AG04450 (cell line): ENCODE results near the gene SESTD1. TPM values are rescaled to one million over a fixed set of nuclear protein-coding genes. Genes with fewer than 3 reads are reported as not detected.

ENCODE experiments used
- CTCF ChIA-PET: fragments of 300-600, 350-600 bp; formaldehyde crosslinking; extraction: SDS; loops from one replicate; lab custom pipeline; 2022; ENCODE audit warnings: antibody characterized with exemption, inconsistent platforms; lab: Charles Lee
- POLR2A ChIA-PET: fragments of 350-600 bp; formaldehyde crosslinking; extraction: SDS; loops from one replicate; lab custom pipeline; 2021; ENCODE audit warnings: antibody characterized with exemption, inconsistent platforms; lab: Yijun Ruan, JAX
- DNase-seq: peaks from one replicate; pipeline ENCODE4 v3.0.0-alpha.2; 2011; ENCODE audit warnings: low read depth, low spot score
- H3K27ac ChIP-seq: one replicate; pipeline ENCODE4 v1.5.1; 2012; ENCODE audit warnings: low read depth, low read length, control low read depth
- H3K27me3 ChIP-seq: one replicate; pipeline ENCODE4 v1.6.0; 2012; ENCODE audit warnings: low read length; ENCODE audit not compliant: control insufficient read depth, insufficient read depth
- H3K4me3 ChIP-seq: 2 replicates; pipeline ENCODE4 v1.5.1; 2011; ENCODE audit warnings: mild to moderate bottlenecking, low read depth, low read length, control low read depth
- H3K9me3 ChIP-seq: 2 replicates; pipeline ENCODE4 v1.5.1; 2012; ENCODE audit warnings: low read length; ENCODE audit not compliant: control insufficient read depth, insufficient read depth
- CTCF ChIP-seq: IDR thresholded peaks from 2 replicates; pipeline ENCODE4 v1.5.1; 2011; ENCODE audit warnings: low read depth, low read length, control low read depth, inconsistent platforms
- polyA plus RNA-seq: library from polyadenylated mRNA; depleted of rRNA; stranded (reverse); fragments of >200 nt; gene quantifications from 2 replicates; pipeline ENCODE4 v1.2.3, GENCODE V29; 2011

SESTD1 gene
- polyA plus RNA-seq, 1 experiment: 24.3 TPM

GRCh38 chr2:179071810-179072355 is 192.7 kb downstream of the SESTD1 start:
- 0 out of 2 replicates have a peak, but pooled peaks cover 1% of the 10 kb centered on the region for H3K9me3 ChIP-seq
- H3K4me3 ChIP-seq: no peak overlapping the region
- no peak for DNase-seq
- no peak overlapping the region for H3K27ac ChIP-seq
- POLR2A ChIA-PET: no interaction called here
- no peaks in the 10 kb centered on the region for H3K27me3 ChIP-seq
- TF ChIP-seq CTCF: no peak
- CTCF ChIA-PET: interaction anchor here (0.7 kb wide), 1 partner anchor 371 kb away, joined by 9 read pairs; no protein-coding TSS in a partner anchor

- no peak for DNase-seq
- Histone ChIP-seq H3K4me3 (no peak overlapping the region), H3K27me3 (no peaks in the 10 kb centered on the region)
Observed at GRCh38 chr2:179070895-179071294, 193.7 kb downstream of the SESTD1 start.

GRCh38 chr2:179069685-179070084 is 194.9 kb downstream of the SESTD1 start:
- H3K27me3 ChIP-seq: no peaks in the 10 kb centered on the region
- peaks cover 4% of the 10 kb centered on the region; the same call in 1 of the 2 replicates for H3K9me3 ChIP-seq
- no peak overlapping the region for H3K27ac ChIP-seq
- no peak for TF ChIP-seq CTCF
- ChIA-PET CTCF (no interaction called here), POLR2A (no interaction called here)
- no peak overlapping the region for H3K4me3 ChIP-seq
- no peak for DNase-seq

More at GRCh38 chr2:179070895-179071294, 193.7 kb downstream of the SESTD1 start:
- Histone ChIP-seq H3K27ac (no peak overlapping the region), H3K9me3 (peaks cover 4% of the 10 kb centered on the region; the same call in 1 of the 2 replicates)
- no peak for TF ChIP-seq CTCF
- POLR2A ChIA-PET: no interaction called here
- CTCF ChIA-PET: no interaction called here

DNA sequence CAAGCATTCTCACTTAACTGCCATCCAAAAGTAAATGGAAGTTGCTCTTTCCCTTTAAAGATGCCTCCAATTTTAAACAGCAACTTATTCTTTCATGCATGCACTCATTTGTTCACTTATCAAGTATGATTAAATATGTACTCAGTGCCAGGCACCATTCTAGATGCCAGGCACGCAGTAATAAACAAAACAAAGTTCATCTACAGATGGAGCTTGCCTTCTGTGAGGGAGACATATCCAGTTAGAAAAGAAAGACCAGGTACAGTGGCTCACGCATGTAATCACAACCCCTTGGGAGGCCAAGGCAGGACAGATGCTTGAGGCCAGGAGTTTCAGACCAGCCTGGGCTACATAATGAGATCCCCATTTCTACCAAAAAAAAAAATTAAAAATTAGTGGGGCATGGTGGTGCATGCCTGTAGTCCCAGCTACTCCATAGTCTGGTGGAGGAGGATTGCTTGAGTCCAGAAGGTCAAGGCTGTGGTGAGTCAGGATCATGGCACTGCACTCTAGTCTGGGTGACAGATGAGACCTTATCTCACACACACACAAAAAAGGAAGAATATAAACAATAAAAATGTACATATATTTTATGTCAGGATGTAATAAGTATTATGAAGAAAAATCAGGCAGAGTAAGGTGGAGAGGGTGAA is 195.5 kb downstream of the SESTD1 start:
- ChIA-PET CTCF (no interaction called here), POLR2A (no interaction called here)
- Histone ChIP-seq H3K27ac (no peak overlapping the region), H3K4me3 (no peak overlapping the region), H3K27me3 (no peaks in the 10 kb centered on the region), H3K9me3 (peaks cover 4% of the 10 kb centered on the region; the same call in 1 of the 2 replicates)
- no peak for TF ChIP-seq CTCF
- DNase-seq: no peak

DNA sequence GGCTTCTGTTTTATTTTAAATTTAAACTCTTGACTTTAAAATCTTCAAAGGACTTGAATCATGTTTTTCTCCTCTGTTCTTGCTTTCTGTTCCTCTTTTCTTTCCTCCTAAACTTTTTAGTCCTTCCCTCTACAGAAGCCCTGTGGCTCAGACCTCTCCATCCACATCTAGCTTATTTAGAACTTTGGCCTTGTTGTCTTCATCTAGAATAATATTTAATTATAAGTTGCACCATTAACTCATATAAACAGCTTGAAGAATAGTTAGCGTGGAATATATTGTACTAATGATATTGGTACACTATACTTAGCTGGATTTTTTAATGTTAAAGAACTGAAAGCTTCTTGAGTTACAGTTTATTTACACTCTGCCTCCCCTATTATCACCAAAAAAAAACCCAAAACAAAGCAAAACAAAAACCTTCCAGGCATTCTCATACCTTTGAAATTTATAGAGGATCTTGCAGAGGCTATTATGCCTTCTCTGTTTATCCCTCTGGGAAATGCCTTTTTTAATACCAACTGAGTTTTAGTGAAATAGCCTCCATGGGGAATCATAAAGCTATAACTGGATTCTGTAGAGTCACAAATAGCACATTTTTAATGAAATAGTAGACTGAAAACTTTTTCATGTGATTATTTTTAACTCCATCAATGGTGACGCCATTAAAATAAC is 205.5 kb downstream of the SESTD1 start:
- no peaks in the 10 kb centered on the region for H3K27me3 ChIP-seq
- no peak for DNase-seq
- POLR2A ChIA-PET: no interaction called here
- CTCF ChIA-PET: no interaction called here
- H3K4me3 ChIP-seq: no peak overlapping the region
- TF ChIP-seq CTCF: no peak
- no peak overlapping the region for H3K27ac ChIP-seq
- no peaks in the 10 kb centered on the region for H3K9me3 ChIP-seq
